Skeletal muscle satellite cell (primary cell): ENCODE measurements around the gene RALGPS2.
"Not testable (repeated sequence)": the region's sequence is repeated elsewhere in the genome, so short reads cannot be mapped to it uniquely, and the experiment has no call there.

Experiments
- H3K27me3 ChIP-seq: 2 replicates; pipeline ENCODE4 v1.7.0; 2013; ENCODE audit warnings: low read length; ENCODE audit not compliant: control insufficient read depth, insufficient read depth
- H3K36me3 ChIP-seq: 2 replicates; pipeline ENCODE4 v1.7.0; 2013; ENCODE audit warnings: mild to moderate bottlenecking, control low read depth, low read length; ENCODE audit not compliant: insufficient read depth
- H3K4me1 ChIP-seq: 2 replicates; pipeline ENCODE4 v1.7.0; 2013; ENCODE audit warnings: low read length; ENCODE audit not compliant: control insufficient read depth, insufficient read depth
- H3K4me2 ChIP-seq: 2 replicates; pipeline ENCODE4 v1.7.0; 2013; ENCODE audit warnings: mild to moderate bottlenecking, low read length
- H3K4me3 ChIP-seq: 2 replicates; pipeline ENCODE4 v1.7.0; 2013; ENCODE audit warnings: low read length
- H3K9ac ChIP-seq: 2 replicates; pipeline ENCODE4 v1.7.0; 2013; ENCODE audit warnings: mild to moderate bottlenecking, low read depth, low read length, moderate library complexity
- H3K9me3 ChIP-seq: replicated peaks from 2 replicates; pipeline ENCODE4 v1.7.0; 2013; ENCODE audit warnings: mild to moderate bottlenecking, control low read depth, low read length

RALGPS2 gene

GRCh38 chr1:178947677-178947981 lies 222.6 kb downstream of the RALGPS2 start:
- peaks cover 7% of the 10 kb centered on the region for H3K4me1 ChIP-seq
- H3K27me3 ChIP-seq, result no peaks in the 10 kb centered on the region
- H3K9ac ChIP-seq, result no peak overlapping the region
- no peaks in the 10 kb centered on the region for H3K36me3 ChIP-seq
- H3K9me3 ChIP-seq, result no peaks in the 10 kb centered on the region
- H3K4me3 ChIP-seq, result no peak overlapping the region
- H3K4me2 ChIP-seq, result no peak overlapping the region

DNA sequence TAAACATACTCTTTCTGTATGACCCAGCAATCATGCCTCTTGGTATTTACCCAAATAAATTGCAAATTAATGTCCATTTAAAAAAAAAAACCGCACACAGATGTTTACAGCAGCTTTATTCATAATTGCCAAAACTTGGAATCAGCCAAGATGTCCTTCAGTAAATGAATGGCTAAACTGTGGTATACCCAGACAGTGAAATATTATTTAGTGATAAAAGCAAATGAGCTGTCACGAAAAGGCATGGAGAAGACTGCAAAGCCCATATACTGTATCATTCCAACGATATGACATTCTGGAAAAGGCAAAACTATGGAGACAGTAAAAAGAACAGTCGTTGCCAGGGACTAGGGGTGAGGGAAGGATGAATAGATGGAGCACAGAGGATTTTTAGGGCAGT lies 223.6 kb downstream of the RALGPS2 start:
- Histone ChIP-seq H3K27me3 (no peaks in the 10 kb centered on the region), H3K4me1 (no peaks in the 10 kb centered on the region), H3K9me3 (no peaks in the 10 kb centered on the region), H3K4me3 (no peak overlapping the region), H3K9ac (no peak overlapping the region), H3K36me3 (no peaks in the 10 kb centered on the region), H3K4me2 (no peak overlapping the region)

DNA sequence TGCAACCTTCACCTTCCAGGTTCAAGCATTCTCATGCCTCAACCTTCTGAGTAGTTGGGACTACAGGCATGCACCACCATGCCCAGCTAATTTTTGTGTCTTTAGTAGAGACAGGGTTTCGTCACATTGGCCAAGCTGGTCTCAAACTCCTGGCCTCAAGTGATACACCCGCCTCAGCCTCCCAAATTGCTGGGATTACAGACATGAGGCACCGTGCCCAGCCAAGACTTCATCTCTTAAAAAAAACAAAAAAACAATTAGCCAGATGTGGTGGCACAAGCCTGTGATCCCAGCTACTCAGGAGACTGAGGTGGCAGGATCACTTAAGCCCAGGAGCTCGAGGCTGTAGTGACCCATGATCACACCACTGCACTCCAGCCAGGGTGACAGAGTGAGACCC lies 224.8 kb downstream of the RALGPS2 start:
- H3K4me3 ChIP-seq, H3K36me3 ChIP-seq, H3K9me3 ChIP-seq, H3K9ac ChIP-seq, H3K4me1 ChIP-seq, H3K27me3 ChIP-seq, H3K4me2 ChIP-seq: not testable (repeated sequence)

DNA sequence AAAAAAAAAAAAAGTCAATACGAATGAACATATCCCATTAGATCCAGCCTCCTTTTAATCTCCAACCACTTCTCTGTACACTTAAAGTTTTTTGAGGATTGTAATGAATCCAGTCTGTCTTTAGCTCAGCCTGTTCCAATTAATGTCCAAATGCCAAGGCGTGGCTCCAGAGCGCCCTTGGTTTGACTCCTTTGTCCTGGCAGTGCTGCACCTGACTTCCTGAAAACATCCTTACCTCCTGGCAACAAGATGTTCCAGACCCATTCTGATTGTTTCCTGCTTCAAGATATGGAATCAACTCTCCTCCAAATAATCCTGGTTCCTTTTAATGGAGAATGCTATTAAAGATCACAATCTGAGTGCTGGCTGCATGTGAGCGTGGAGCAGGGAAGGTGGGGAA lies 226.6 kb downstream of the RALGPS2 start:
- Histone ChIP-seq H3K4me2 (no peak overlapping the region), H3K4me1 (no peaks in the 10 kb centered on the region), H3K36me3 (no peaks in the 10 kb centered on the region)

GRCh38 chr1:178953034-178953433 lies 228.0 kb downstream of the RALGPS2 start:
- H3K4me1 ChIP-seq, result no peaks in the 10 kb centered on the region
- H3K9me3 ChIP-seq, result no peaks in the 10 kb centered on the region
- no peak overlapping the region for H3K4me2 ChIP-seq
- H3K9ac ChIP-seq, result no peak overlapping the region
- no peaks in the 10 kb centered on the region for H3K27me3 ChIP-seq
- H3K4me3 ChIP-seq, result no peak overlapping the region
- H3K36me3 ChIP-seq, result no peaks in the 10 kb centered on the region

More for the DNA sequence above, 226.6 kb downstream of the RALGPS2 start:
- no peaks in the 10 kb centered on the region for H3K27me3 ChIP-seq
- no peaks in the 10 kb centered on the region for H3K9me3 ChIP-seq
- no peak overlapping the region for H3K9ac ChIP-seq
- no peak overlapping the region for H3K4me3 ChIP-seq

DNA sequence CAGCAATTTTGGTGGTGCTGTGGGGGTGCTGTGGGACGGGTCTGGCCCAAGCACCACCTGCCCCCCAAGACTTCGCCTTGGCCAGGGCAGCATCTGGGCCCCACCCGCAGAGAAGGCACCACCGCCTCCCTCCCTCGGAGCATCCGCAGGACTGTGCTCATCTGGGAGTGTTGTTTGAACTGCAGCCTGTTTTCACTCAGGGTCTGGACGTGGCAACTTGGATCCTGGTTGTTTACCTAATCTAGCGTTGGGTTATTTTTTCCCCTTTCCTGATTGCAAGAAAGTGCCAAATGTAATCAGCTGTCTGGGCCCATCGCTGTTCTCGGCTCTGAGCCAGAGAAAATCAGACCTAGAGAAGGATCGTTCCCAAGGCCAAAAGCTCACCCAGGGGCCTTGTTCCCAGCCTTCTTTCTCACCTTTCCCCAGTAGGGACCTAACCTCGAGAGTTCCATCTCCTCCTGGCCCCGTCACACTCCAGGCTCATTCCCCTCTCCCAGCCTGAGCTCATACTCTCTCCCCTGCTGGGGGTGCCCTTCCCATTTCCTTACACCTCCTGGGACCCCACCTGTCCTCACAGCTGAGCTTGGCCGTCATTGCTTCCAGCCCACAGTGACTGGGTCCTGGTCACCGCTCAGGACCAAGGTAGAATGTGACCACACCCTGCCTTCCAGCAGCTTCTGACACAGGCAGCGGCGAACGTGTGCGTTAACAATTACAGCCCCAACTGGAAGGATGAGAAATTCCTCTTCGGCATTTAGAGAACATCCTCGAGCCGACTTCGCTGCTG lies 228.7 kb downstream of the RALGPS2 start:
- H3K36me3 ChIP-seq, result no peaks in the 10 kb centered on the region
- no peak overlapping the region for H3K9ac ChIP-seq
- H3K9me3 ChIP-seq, result no peaks in the 10 kb centered on the region
- H3K4me3 ChIP-seq, result no peak overlapping the region
- H3K27me3 ChIP-seq, result no peaks in the 10 kb centered on the region
- no peak overlapping the region for H3K4me2 ChIP-seq
- H3K4me1 ChIP-seq, result no peaks in the 10 kb centered on the region

- Histone ChIP-seq H3K4me3 (no peak overlapping the region), H3K9ac (no peak overlapping the region), H3K36me3 (no peaks in the 10 kb centered on the region), H3K4me1 (no peaks in the 10 kb centered on the region), H3K9me3 (no peaks in the 10 kb centered on the region), H3K4me2 (no peak overlapping the region), H3K27me3 (no peaks in the 10 kb centered on the region)
These were observed 229.3 kb downstream of the RALGPS2 start for GRCh38 chr1:178954325-178954690.

- Histone ChIP-seq H3K4me1 (no peaks in the 10 kb centered on the region), H3K27me3 (peaks cover under 1% of the 10 kb centered on the region), H3K4me3 (no peak overlapping the region), H3K9ac (no peak overlapping the region), H3K4me2 (no peak overlapping the region), H3K36me3 (no peaks in the 10 kb centered on the region), H3K9me3 (no peaks in the 10 kb centered on the region)
These were observed 229.9 kb downstream of the RALGPS2 start for GRCh38 chr1:178954937-178955336.

DNA sequence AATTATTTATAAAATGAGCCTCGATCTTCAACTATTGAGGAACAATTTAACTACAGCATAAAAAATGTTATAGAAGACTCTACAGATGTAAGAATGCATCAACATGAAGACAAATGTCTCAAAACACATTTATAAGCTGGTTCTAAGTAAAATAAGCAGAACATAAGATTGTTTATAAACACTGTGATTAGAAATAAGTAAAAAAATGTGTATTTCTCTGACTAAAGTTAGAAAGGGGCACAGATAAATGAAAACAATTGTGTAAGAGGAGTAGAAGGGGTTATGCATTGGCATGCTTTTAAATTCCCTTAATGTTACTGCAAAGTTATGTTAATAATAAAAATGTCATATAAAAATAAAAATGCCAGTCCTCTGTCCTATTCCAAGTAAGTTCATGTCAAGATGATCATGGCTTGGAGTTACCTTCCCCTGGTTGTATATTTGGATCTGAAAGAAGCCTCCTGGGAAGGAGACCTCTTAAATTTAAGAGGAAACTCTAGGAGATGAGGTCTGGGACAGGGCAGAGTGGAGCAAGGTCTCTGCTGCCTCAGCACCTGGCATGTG lies 230.4 kb downstream of the RALGPS2 start:
- H3K4me1 ChIP-seq, result no peaks in the 10 kb centered on the region
- no peak overlapping the region for H3K4me3 ChIP-seq
- peaks cover 4% of the 10 kb centered on the region for H3K27me3 ChIP-seq
- no peaks in the 10 kb centered on the region for H3K9me3 ChIP-seq
- no peaks in the 10 kb centered on the region for H3K36me3 ChIP-seq
- no peak overlapping the region for H3K4me2 ChIP-seq
- no peak overlapping the region for H3K9ac ChIP-seq

DNA sequence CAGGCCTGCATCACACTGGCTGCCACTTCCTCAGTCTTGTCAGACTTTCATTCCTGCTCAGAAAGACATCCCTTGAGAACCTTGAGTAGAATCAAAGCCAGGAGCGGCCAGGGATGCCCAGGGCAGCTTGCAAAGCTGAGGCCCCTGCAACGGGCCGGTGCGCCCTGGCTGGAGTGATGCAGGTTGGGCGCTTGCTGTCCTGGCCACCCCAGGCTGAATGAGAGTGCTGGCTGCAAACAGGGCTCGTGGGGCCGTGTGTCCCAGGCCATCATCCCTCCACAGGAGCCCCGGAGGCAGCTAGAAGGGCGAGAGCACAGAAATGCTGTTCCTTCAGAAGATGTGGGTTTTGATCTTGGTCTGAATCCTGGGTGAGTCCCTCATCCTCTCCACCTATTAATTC lies 233.4 kb downstream of the RALGPS2 start:
- Histone ChIP-seq H3K9me3 (no peaks in the 10 kb centered on the region), H3K9ac (no peak overlapping the region), H3K27me3 (peaks cover 8% of the 10 kb centered on the region), H3K4me1 (no peaks in the 10 kb centered on the region), H3K36me3 (no peaks in the 10 kb centered on the region), H3K4me2 (no peak overlapping the region), H3K4me3 (no peak overlapping the region)

DNA sequence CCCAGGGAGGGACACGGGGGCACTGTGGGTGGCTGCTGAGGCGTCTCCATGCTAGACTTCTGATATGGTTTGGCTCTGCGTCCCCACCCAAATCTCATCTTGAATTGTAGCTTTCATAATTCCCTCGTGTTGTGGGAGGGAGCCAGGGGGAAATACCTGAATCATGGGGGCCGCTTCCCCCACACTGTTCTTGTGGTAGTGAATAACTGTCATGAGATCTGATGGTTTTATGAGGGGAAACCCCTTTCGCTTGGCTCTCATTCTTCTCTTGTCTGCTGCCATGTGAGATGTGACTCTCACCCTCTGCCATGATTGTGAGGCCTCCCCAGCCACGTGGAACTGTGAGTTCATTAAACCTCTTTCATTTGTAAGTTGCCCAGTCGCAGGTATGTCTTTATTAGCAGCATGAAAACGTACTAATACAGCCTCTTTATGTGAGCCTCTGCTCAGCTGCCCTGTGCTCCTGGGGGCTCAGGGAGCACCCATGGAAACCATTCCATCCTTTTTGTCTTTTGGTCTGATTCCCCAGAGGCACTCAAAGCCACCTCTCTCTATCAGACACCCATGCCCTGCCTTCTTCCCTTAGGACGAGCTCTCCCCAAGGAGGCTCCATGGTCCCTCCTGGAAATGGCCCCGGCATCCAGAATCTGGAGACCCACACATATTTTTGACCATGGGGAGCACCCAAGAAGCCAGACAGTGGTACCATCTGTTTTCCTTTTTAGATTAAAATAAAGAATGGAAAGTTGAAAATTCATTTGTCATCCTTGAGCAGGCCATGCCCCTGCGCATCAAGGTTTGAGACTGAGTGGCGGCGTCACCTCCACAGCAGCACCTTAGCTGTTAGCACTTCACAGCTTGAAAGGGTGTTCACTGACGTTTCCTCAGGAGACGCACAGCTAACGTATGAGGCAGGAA lies 234.8 kb downstream of the RALGPS2 start:
- Histone ChIP-seq H3K36me3 (no peaks in the 10 kb centered on the region), H3K4me2 (no peak overlapping the region), H3K4me3 (no peak overlapping the region), H3K9me3 (no peaks in the 10 kb centered on the region), H3K9ac (no peak overlapping the region), H3K4me1 (no peaks in the 10 kb centered on the region), H3K27me3 (peaks cover 8% of the 10 kb centered on the region)
